ENCODE results near the gene RNU7-1.

RNU7-1 gene

GRCh38 chr12:6932766-6933165, 10.8 kb upstream of the RNU7-1 start:
- TF ChIP-seq CTCF (IDR thresholded peaks at IDR 0.05; ENCODE audit: control insufficient read depth, insufficient read depth, low read depth, low read length, missing control alignments), result no peak
- DNase-seq (ENCODE audit: low read depth), result no peak
- no peak overlapping the region for H3K4me3 ChIP-seq (ENCODE audit: control insufficient read depth, low read depth, low read length)

GRCh38 chr12:6934110-6934509, 9.5 kb upstream of the RNU7-1 start:
- no peak overlapping the region for H3K4me3 ChIP-seq (ENCODE audit: control insufficient read depth, low read depth, low read length)
- no peak for TF ChIP-seq CTCF (IDR thresholded peaks at IDR 0.05; ENCODE audit: control insufficient read depth, insufficient read depth, low read depth, low read length, missing control alignments)
- DNase-seq (ENCODE audit: low read depth), result no peak

GRCh38 chr12:6935371-6936193, 8.0 kb upstream of the RNU7-1 start:
- no peak for DNase-seq (ENCODE audit: low read depth)
- no peak for TF ChIP-seq CTCF (IDR thresholded peaks at IDR 0.05; ENCODE audit: control insufficient read depth, insufficient read depth, low read depth, low read length, missing control alignments)
- no peak overlapping the region for H3K4me3 ChIP-seq (ENCODE audit: control insufficient read depth, low read depth, low read length)

- H3K4me3 ChIP-seq (ENCODE audit: control insufficient read depth, low read depth, low read length), result no peak overlapping the region
- DNase-seq (ENCODE audit: low read depth), result no peak
- no peak for TF ChIP-seq CTCF (IDR thresholded peaks at IDR 0.05; ENCODE audit: control insufficient read depth, insufficient read depth, low read depth, low read length, missing control alignments)
These were observed 7.4 kb upstream of the RNU7-1 start for GRCh38 chr12:6936194-6936635.

- TF ChIP-seq CTCF (IDR thresholded peaks at IDR 0.05; ENCODE audit: control insufficient read depth, insufficient read depth, low read depth, low read length, missing control alignments), result no peak
- no peak for DNase-seq (ENCODE audit: low read depth)
- H3K4me3 ChIP-seq (ENCODE audit: control insufficient read depth, low read depth, low read length), result peak overlapping the region; percentile 49
These were observed 6.8 kb upstream of the RNU7-1 start for GRCh38 chr12:6936636-6937480.

- H3K4me3 ChIP-seq (ENCODE audit: control insufficient read depth, low read depth, low read length), result peak overlapping the region; percentile 49
- peak; percentile 64 for DNase-seq (ENCODE audit: low read depth)
- TF ChIP-seq CTCF (IDR thresholded peaks at IDR 0.05; ENCODE audit: control insufficient read depth, insufficient read depth, low read depth, low read length, missing control alignments), result peak; percentile 91
These were observed 5.9 kb upstream of the RNU7-1 start for GRCh38 chr12:6937481-6938352.
